OCI-LY3 (cell line): ENCODE results near the gene TEX264.

ENCODE experiments used
- CTCF ChIP-seq: fragments of 200-600, 300-600 bp; sonication (generic); IDR thresholded peaks from 2 replicates; pipeline ENCODE4 v1.5.1; 2014; ENCODE audit warnings: antibody characterized with exemption, low read length, low read depth
- EZH2phosphoT487 ChIP-seq: fragments of 200-600 bp; shearing (Covaris generic); IDR thresholded peaks from 2 replicates; pipeline ENCODE4 v1.6.1; 2018; ENCODE audit warnings: antibody characterized with exemption, mixed run types, low read depth

GRCh38 chr3:51706021-51706485 is 35.0 kb downstream of the TEX264 start:
- no peak for TF ChIP-seq CTCF
- TF ChIP-seq EZH2phosphoT487 = no peak
